ENCODE results near the gene PKD2L2.
A peak's percentile ranks its signal among the peaks of the same experiment; 100 is the strongest.
"Not testable (repeated sequence)": the region's sequence is repeated elsewhere in the genome, so short reads cannot be mapped to it uniquely, and the experiment has no call there.

PKD2L2 gene

DNA sequence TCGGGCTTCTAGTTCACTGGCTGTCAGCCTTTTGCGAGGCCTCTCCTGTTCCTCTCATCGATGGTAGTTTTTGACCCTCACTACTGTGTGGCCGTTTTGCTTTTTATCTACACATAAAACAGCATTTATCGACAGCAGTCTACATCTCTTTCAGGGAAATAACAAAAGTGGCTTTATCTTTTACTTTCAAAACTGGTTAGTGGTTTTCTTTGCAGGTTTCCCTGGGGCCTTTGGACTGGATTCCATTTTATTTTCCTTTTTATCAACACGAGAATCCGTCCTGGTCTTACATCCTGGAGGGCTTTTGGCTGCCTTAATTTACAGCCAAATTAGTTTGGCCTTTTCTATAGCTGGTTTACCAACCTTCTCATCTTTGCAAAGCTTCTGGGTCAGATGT lies 793 bp upstream of the PKD2L2 start:
- no peak for DNase-seq (ENCODE audit: low read depth in 2 of 2)

DNA sequence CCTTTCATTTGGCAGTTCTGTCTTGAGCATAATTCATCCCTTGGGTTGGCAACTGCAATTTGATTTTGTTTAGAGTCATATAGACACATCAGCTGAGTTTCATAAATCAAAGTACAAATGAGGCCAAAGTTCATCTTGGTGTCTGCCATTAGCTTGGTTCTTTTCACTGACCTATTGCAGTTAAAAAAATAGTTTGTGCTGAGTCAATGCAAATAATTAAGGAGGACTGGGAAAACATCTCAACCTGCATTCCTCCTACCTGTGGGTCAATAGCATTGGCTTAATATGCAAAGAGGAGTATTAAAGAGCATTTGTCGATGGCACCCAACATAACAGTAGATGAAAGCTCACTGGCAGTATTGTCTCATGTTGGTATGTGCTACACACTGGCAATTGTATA lies 1.6 kb downstream of the PKD2L2 start:
- no peak for DNase-seq (ENCODE audit: low read depth in 2 of 2)

- DNase-seq (ENCODE audit: low read depth in 2 of 2), result peak in 1 of 2 donors; percentile 1
Measured at GRCh38 chr5:137891849-137892248, 2.6 kb downstream of the PKD2L2 start.

GRCh38 chr5:137894586-137894985 lies 5.3 kb downstream of the PKD2L2 start:
- no peak for DNase-seq (ENCODE audit: low read depth in 2 of 2)

DNA sequence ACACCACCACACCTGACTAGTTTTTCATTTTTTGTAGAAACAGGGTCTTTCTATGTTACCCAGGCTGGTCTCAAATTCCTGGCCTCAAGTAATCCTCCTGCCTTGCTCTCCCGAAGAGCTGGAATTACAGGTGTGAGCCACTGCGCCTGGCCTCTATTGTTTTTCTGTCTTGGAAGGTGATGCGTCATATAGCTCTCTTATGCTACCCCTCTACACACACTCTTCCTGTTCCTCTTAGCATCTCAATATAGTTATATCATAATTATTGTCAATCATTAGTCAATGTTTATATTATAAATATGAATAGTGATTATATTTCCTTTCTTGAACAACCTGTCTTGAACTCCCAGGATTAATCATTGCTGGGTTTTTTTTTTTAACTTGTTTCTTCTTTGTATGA lies 7.3 kb downstream of the PKD2L2 start:
- DNase-seq (ENCODE audit: low read depth in 2 of 2), result no peak

GRCh38 chr5:137899493-137899892 lies 10.2 kb downstream of the PKD2L2 start:
- no peak for DNase-seq (ENCODE audit: low read depth in 2 of 2)

DNA sequence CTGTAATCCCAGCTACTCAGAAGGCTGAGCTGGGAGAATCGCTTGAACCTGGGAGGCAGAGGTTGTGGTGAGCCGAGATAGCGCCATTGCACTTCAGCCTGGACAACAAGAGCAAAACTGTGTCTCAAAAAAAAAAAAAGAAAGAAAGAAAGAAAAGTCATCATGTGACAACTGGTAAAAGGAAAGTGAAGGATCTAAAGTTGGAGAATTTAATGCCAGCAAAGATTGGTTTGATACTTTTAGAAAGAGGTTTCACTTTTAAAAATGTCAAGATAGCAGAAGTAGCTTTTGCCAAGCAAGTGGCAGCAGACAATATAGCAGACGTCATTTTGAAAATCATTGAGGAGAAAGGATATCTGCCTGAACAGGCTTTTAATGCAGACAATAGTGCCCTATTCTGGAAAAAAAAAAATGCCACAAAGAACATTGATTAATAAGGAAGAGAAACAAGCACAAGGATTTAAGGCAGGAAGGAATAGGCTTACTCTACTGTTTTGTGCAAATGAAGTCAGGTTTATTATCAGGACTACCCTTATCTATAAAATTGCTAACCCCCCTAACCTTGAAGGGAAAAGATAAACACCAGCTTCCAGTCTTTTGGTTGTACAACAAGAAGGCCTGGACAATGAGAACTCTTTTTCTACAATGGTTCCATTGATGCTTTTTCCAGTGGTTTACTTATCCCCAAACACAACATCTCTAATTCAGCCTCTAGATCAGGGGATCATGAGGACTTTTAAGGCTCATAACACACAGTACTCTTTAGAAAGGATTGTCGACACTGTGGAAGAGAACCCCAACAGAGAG lies 12.0 kb downstream of the PKD2L2 start:
- DNase-seq (ENCODE audit: low read depth in 2 of 2), result no peak

GRCh38 chr5:137902408-137903133 lies 13.3 kb downstream of the PKD2L2 start:
- no peak for DNase-seq (ENCODE audit: low read depth in 2 of 2)

- DNase-seq (ENCODE audit: low read depth in 2 of 2), result no peak
Measured at GRCh38 chr5:137914758-137915157, 25.5 kb downstream of the PKD2L2 start.

DNA sequence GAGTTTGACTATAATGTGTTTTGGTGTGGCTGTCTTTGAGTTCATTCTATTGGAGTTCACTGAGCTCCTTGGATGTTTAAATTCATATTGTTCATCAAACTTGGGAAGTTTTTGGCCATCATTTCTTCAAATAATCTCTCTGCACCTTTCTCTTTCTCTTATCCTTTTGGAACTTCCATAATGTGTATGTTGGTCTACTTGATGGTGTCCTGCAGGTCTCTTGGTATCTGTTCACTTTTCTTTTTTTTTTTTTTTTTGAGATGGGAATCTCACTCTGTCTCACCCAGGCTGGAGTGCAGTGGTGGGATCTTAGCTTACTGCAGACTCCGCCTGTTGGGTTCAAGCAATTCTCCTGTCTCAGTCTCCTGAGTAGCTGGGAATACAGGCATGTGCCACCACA lies 27.7 kb downstream of the PKD2L2 start:
- no peak for DNase-seq (ENCODE audit: low read depth in 2 of 2)

DNA sequence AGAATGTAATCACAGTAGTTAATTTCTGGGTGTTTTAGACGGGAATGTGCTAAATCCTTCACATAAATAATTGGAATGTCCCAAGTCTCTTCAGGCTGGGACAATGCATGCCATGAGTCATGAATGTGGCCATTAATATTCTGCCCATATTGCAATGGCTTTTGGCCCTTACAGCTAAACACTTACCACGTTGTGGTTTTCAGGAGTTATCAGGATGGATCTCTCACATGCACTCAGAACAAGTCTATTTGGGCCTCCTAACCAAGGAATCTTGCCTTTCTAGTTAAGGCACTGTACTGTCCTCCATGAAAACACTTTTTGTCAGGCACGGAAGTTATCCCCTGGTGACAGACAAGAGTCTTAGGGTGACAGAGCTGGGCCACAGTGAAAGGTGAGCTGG lies 32.7 kb downstream of the PKD2L2 start:
- DNase-seq (ENCODE audit: low read depth in 2 of 2), result no peak

- DNase-seq (ENCODE audit: low read depth in 2 of 2), result no peak
Measured at GRCh38 chr5:137923856-137924255, 34.6 kb downstream of the PKD2L2 start.

DNA sequence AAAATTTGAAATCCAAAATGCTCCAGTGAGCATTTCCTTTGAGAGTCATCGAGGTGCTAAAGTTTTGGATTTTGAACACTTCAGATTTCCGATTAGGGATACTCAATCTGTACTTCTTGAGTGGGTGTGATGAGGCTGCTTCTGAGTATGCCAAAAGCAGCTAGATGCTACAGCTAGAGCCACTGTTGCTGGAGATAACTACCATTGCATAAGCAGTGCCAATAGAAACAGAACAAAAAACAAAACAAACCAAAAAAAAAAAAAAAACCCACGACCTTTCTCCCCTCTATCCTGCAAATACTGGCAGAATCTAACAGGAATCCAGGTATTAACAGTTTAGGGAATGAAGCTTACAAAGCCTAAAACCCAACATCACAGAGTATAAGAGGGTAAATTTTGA lies 43.5 kb downstream of the PKD2L2 start:
- DNase-seq (ENCODE audit: low read depth in 2 of 2), result no peak

GRCh38 chr5:137933491-137933911 lies 44.2 kb downstream of the PKD2L2 start:
- no peak for DNase-seq (ENCODE audit: low read depth in 2 of 2)

DNA sequence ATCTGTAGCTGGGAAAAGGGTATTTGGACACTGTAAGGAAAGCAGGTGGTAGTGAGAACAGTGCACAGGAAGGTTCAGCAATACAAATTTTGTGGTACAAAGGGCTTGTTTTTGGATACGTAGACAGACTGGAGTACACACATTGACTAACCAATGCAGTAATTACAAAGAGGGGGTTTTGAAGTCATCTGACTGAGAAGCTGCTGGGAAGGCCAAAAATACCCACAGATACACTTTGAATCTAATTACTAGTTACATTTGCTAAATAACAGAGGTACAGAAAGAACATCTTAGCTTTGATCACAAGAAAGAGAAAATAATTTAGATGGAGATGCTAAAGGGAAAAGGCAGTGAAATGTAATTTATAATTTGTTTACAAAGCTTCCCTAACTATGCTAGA lies 45.9 kb downstream of the PKD2L2 start:
- no peak for DNase-seq (ENCODE audit: low read depth in 2 of 2)

GRCh38 chr5:137935694-137936093 lies 46.4 kb downstream of the PKD2L2 start:
- DNase-seq (ENCODE audit: low read depth in 2 of 2), result no peak

DNA sequence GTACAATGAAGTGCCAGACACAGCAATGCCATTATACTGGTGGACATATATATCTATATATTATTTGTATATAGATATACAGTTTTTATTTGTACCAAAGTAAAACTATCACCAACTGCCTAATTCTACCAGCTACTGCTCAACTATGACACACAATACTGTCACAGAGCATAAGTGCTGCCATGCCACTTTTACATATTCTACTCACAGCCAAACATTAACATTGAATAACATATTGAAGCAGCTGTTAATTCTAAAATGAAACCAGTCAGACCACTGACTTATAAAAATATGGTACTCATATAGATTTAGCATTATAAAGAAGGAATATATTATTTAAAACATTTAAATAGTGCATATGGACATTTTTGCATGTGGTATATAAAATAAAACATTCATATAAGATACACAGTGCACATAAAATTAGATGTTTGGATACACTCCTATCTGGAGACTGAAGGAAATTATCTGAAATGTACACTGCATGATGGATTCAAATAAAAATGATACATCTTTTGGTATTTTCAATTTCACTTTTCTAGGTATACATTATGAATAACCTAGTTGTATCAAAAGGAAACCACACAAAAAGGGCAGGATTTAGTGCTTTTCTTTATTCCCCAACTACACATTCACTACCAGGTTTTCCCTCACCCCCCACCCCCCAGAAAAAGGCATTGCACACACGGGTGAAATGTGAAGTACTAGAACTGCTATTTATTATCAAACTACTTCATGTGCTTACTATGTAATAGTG lies 48.9 kb downstream of the PKD2L2 start:
- no peak for DNase-seq (ENCODE audit: low read depth in 2 of 2)

- no peak for DNase-seq (ENCODE audit: low read depth in 2 of 2)
Measured at GRCh38 chr5:137938751-137939143, 49.5 kb downstream of the PKD2L2 start.

DNA sequence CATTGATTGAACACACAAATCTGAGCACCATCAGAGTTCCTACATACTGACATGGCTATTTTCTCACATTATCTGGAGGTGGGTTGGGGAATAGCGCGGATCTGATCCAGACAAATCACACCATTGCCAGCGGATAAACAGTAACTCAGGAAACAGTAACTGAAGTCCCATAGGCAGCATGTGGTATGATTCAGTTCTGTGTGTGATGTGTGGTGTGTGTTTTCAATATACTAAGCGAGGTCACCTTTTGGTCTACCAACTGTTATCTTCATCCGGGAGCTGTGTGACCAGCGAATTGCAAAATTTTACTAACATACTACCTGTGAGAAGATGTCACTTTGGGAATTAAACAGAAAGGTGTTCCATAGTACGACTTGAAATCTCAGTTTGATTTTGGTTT lies 50.1 kb downstream of the PKD2L2 start:
- no peak for DNase-seq (ENCODE audit: low read depth in 2 of 2)

DNA sequence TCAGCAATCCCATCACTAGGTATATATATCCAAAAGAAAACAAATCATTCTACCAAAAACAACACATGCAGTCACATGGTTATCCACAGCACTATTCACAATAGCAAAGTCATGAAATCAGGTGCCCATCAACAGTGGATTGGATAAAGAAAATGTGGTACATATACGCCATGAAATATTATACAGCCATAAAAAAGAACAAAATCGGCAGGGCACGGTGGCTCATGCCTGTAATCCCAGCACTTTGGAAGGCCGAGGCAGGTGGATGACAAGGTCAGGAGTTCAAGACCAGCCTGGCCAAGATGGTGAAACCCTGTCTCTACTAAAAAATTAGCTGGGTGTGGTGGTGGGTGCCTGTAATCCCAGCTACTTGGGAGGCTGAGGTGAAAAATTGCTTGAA lies 55.0 kb downstream of the PKD2L2 start:
- not testable (repeated sequence) for DNase-seq (ENCODE audit: low read depth in 2 of 2)

GRCh38 chr5:137945825-137946224 lies 56.6 kb downstream of the PKD2L2 start:
- DNase-seq (ENCODE audit: low read depth in 2 of 2), result no peak

DNA sequence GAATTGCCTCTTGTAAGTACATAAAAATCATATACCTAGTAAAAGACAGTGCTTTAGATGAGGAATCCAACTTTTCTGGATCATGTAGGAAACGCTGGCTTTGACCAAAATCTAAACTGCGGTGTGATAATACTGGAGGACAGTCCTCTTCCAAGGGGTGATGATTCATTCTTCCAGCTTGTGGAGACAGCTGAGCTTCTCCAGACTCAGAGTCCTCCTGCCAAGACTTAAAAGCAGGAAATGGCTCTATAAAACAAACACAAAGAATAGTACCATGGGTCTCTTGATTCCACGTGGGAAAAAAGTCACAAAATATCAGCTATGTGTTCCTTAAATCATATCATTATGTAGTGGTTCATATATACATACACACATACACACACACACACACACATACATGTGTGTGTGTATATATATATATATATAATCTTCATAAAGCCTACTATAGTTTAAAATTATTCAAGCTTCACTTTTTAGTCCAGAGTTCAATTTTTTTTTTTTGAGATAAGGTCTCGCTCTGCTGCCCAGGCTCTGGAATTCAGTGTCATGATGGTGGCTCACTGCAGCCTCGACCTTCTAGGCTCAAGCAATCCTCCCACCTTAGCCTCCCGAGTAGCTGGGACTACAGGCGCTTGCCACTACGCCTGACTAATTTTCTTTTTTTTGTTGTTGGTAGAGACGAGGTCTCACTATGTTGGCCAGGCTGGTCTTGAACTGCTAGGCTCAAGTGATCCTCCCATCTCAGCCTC lies 65.0 kb downstream of the PKD2L2 start:
- no peak for DNase-seq (ENCODE audit: low read depth in 2 of 2)

Measured in stimulated activated CD8-positive, alpha-beta memory T cell treated with anti-CD3 and anti-CD28 coated beads, Interleukin-2, amount 100 ng/mL, for 48 hours (primary cell).